OCI-LY7 (cell line): ENCODE results near the gene PCED1B.

ENCODE experiments used
- CTCF ChIP-seq: fragments of 200-600 bp; sonication (generic); conservative IDR thresholded peaks from 2 replicates; pipeline ENCODE4 v1.5.1; 2014; ENCODE audit warnings: mild to moderate bottlenecking, antibody characterized with exemption, low read length, moderate library complexity, mixed read lengths
- EZH2phosphoT487 ChIP-seq: fragments of 200-600 bp; sonication (generic); IDR thresholded peaks from 2 replicates; pipeline ENCODE4 v1.6.1; 2018; ENCODE audit warnings: low read depth, borderline replicate concordance, mild to moderate bottlenecking, mixed run types, antibody characterized with exemption, low read length, moderate library complexity, mixed read lengths

GRCh38 chr12:47210776-47211175 lies 131.4 kb downstream of the PCED1B start:
- TF ChIP-seq CTCF (no peak), EZH2phosphoT487 (no peak)
